IPS-18c (cell line): ENCODE measurements around the gene TAMALIN.

Experiments
- H3K4me3 ChIP-seq: 2 replicates; pipeline ENCODE4 v1.7.0; 2013; ENCODE audit warnings: low read depth, mild to moderate bottlenecking, low read length, moderate library complexity; ENCODE audit not compliant: insufficient read depth
- H3K9me3 ChIP-seq: one replicate; pipeline ENCODE4 v1.6.1; 2013; ENCODE audit warnings: mild to moderate bottlenecking, low read length, moderate library complexity; ENCODE audit not compliant: control insufficient read depth, insufficient read depth

Gene TAMALIN

DNA sequence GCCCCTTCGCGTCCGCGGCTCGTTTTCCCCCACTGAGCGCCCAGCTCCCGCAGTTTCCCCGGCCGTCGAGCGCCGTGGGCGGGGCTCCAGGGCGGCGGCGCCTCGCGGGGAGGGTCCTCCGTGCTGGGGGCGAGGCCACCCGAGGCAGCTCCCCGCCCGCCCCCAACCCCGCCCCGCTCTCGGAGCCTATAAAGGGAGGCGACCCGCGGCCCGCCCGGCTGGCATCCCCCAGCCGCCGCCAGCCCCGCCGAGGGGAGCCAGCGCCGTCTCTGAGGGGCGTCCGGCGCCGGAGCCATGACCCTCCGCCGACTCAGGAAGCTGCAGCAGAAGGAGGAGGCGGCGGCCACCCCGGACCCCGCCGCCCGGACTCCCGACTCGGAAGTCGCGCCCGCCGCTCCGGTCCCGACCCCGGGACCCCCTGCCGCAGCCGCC, at the start of gene TAMALIN:
TAMALIN (plus strand) TSS at position 221 of the 432 bp plus-strand sequence; CDS start at position 295, 74 bp downstream.
- H3K4me3 ChIP-seq = peak within 1 kb of the TSS; percentile 71
- no peaks in the 10 kb centered on the region for H3K9me3 ChIP-seq

DNA sequence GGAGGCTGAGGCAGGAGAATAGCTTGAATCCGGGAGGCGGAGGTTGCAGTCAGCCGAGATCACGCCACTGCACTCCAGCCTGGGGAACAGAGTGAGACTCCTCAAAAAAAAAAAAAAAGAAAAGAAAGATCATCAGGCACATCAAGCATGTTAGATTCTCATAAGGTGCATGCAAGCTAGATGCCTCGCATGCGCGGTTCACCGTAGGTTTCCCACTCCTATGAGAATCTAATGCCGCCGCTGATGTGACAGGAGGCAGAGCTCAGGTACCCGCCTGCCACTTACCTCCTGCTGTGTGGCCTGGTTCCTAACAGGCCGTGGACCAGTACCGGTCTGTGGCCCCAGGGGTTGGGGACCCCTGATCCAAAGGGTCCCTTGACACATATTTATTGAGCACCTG, 48.2 kb upstream of the TAMALIN start:
- H3K9me3 ChIP-seq = no peaks in the 10 kb centered on the region
- no peak overlapping the region for H3K4me3 ChIP-seq

GRCh38 chr12:51959211-51959610, 47.5 kb upstream of the TAMALIN start:
- Histone ChIP-seq H3K4me3 (no peak overlapping the region), H3K9me3 (no peaks in the 10 kb centered on the region)

DNA sequence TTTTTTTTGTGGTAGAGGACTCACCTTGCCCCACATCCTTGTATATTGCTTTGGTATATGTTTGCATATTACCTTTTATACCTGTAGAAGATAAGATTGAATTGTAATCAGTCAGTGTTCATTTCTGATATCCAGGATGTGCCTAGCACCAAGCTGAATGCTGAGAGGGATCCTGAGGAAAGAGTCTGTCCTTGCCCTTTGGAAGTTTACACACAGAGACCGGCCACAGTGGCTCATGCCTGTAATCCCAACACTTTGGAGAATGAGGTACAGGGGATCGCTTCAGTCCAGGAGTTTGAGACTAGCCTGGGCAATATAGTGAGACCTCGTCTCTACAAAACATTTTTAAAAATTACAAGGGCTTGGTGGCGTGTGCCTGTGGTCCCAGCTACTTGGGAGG, 46.8 kb upstream of the TAMALIN start:
- no peak overlapping the region for H3K4me3 ChIP-seq
- H3K9me3 ChIP-seq = no peaks in the 10 kb centered on the region

GRCh38 chr12:51960488-51960887, 46.3 kb upstream of the TAMALIN start:
- Histone ChIP-seq H3K9me3 (no peaks in the 10 kb centered on the region), H3K4me3 (no peak overlapping the region)

GRCh38 chr12:51960890-51961289, 45.9 kb upstream of the TAMALIN start:
- no peaks in the 10 kb centered on the region for H3K9me3 ChIP-seq
- H3K4me3 ChIP-seq = no peak overlapping the region

- no peaks in the 10 kb centered on the region for H3K9me3 ChIP-seq
- H3K4me3 ChIP-seq = no peak overlapping the region
Measured at GRCh38 chr12:51961834-51962233, 44.9 kb upstream of the TAMALIN start.

DNA sequence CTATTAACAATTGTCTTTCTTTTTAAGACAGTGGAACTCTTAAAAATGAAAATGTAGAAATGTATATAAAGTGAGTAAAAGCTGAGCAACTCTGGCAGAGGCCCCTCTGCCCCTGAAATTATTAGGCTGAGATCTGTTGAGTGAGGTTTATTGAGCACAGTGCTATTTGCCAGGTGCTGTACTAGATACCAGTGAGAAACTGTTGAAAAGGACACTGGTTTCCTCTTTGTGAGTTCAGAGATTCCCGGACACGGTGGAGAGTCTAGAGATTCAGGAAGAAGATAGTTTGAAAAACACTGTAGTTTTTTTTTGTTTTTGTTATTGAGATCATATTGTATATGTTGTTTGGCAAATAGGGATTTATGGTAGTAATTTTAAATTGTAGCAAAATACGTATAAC, 44.0 kb upstream of the TAMALIN start:
- no peaks in the 10 kb centered on the region for H3K9me3 ChIP-seq
- H3K4me3 ChIP-seq = no peak overlapping the region

DNA sequence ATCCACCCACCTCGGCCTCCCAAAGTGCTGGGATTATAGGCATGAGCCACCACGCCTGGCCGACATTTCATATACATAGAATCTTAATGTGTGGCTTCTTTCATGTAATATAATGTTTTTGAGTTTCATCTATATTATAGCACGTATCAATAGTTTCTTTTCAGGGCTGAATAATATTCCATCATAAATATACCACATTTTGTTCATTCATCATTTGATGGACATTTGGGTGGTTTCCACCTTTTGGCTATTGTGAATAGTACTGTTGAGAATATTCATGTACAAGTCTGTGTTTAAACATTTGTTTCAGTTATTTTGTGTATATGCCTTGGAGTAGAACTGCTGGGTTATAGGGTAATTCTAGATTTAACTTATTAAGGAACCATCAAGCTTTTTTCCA, 43.3 kb upstream of the TAMALIN start:
- H3K4me3 ChIP-seq = no peak overlapping the region

GRCh38 chr12:51969643-51970042, 37.1 kb upstream of the TAMALIN start:
- Histone ChIP-seq H3K9me3 (no peaks in the 10 kb centered on the region), H3K4me3 (no peak overlapping the region)

More for the DNA sequence above, 43.3 kb upstream of the TAMALIN start:
- H3K9me3 ChIP-seq = no peaks in the 10 kb centered on the region

DNA sequence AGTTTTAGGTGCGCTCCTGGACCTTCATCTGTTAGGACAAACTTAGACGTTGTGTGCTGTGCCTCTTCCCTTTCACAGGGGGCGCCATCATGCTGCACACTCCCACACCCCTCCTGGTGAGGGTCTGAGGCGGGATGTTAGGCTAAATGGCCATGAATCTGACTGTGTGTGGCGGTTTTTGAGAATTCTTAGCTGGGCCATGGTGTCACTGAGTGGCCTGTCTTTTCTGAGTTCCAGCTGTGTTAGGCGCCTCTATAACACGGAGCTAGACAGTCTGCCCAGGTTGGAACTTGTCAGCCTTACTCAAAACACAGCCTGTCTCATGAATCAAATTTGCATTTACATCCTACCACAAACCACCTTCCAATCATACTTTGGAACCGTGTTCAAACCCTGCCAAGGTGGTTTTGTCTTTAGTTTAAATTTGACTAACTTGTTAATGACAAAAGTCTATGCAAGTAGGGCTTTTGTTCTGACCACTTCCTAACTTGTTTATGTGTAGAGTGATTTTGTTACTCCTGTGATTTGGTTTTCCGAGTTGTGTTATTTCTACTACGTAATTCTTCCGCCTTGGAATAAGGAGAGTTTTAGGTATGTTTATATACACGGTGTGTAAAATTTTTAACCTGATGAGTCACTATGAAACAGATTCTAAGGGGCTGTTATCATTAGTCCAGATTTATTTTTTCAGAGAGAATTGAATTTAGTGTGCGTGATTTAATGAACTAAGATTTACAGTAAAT, 35.7 kb upstream of the TAMALIN start:
- no peaks in the 10 kb centered on the region for H3K9me3 ChIP-seq
- H3K4me3 ChIP-seq = no peak overlapping the region

- Histone ChIP-seq H3K9me3 (no peaks in the 10 kb centered on the region), H3K4me3 (no peak overlapping the region)
Measured at GRCh38 chr12:51971679-51972421, 34.9 kb upstream of the TAMALIN start.

DNA sequence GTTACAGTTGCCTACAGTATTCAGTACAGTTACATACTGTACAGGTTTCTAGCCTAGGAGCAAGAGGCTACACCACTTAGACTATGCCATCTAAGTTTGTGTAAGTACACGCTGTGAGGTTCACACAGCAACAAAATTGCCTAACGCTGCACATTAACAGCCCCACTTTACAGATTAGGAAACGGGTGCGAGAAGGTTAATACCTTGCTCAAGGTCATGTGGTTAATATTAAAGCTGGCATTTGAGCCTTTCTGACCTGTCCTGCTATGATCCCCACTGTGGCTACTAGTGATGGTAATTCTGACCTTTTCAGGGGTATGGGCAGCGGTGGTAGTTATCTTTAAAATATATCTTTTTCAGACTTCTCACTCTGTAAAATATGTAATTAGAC, 34.3 kb upstream of the TAMALIN start:
- Histone ChIP-seq H3K4me3 (no peak overlapping the region), H3K9me3 (no peaks in the 10 kb centered on the region)

- Histone ChIP-seq H3K9me3 (no peaks in the 10 kb centered on the region), H3K4me3 (no peak overlapping the region)
Measured at GRCh38 chr12:51972849-51973273, 33.9 kb upstream of the TAMALIN start.

- Histone ChIP-seq H3K4me3 (no peak overlapping the region), H3K9me3 (no peaks in the 10 kb centered on the region)
Measured at GRCh38 chr12:51973560-51973959, 33.2 kb upstream of the TAMALIN start.

- Histone ChIP-seq H3K9me3 (no peaks in the 10 kb centered on the region), H3K4me3 (no peak overlapping the region)
Measured at GRCh38 chr12:51974646-51975045, 32.1 kb upstream of the TAMALIN start.

- H3K9me3 ChIP-seq = no peaks in the 10 kb centered on the region
- no peak overlapping the region for H3K4me3 ChIP-seq
Measured at GRCh38 chr12:51975196-51975595, 31.6 kb upstream of the TAMALIN start.

- no peak overlapping the region for H3K4me3 ChIP-seq
- H3K9me3 ChIP-seq = no peaks in the 10 kb centered on the region
Measured at GRCh38 chr12:51976376-51977160, 30.2 kb upstream of the TAMALIN start.
